ENCODE data around the gene LUM.
A peak's percentile ranks its signal among the peaks of the same experiment; 100 is the strongest.

Gene LUM

GRCh38 chr12:91108196-91108755 is 3.0 kb downstream of the LUM start:
- H3K4me3 ChIP-seq (ENCODE audit: low read length): no peak overlapping the region

GRCh38 chr12:91106283-91106682 is 5.0 kb downstream of the LUM start:
- Histone ChIP-seq H3K4me2 (ENCODE audit: low read length) (no peak overlapping the region), H3K4me1 (ENCODE audit: control insufficient read depth, insufficient read depth, low read length) (peaks cover 14% of the 10 kb centered on the region), H3K9ac (ENCODE audit: low read depth, low read length) (no peak overlapping the region), H3K4me3 (ENCODE audit: low read length) (no peak overlapping the region), H3K36me3 (ENCODE audit: insufficient read depth, low read length) (no peaks in the 10 kb centered on the region), H3K27me3 (ENCODE audit: control insufficient read depth, insufficient read depth, low read length) (no peaks in the 10 kb centered on the region), H3K9me3 (replicated peaks; ENCODE audit: low read length) (no peaks in the 10 kb centered on the region)

More at GRCh38 chr12:91108196-91108755, 3.0 kb downstream of the LUM start:
- Histone ChIP-seq H3K27me3 (ENCODE audit: control insufficient read depth, insufficient read depth, low read length) (no peaks in the 10 kb centered on the region), H3K4me2 (ENCODE audit: low read length) (no peak overlapping the region), H3K36me3 (ENCODE audit: insufficient read depth, low read length) (no peaks in the 10 kb centered on the region), H3K9ac (ENCODE audit: low read depth, low read length) (no peak overlapping the region), H3K9me3 (replicated peaks; ENCODE audit: low read length) (no peaks in the 10 kb centered on the region), H3K4me1 (ENCODE audit: control insufficient read depth, insufficient read depth, low read length) (peaks cover 19% of the 10 kb centered on the region)

GRCh38 chr12:91105807-91106206 is 5.5 kb downstream of the LUM start:
- no peaks in the 10 kb centered on the region for H3K9me3 ChIP-seq (replicated peaks; ENCODE audit: low read length)
- H3K9ac ChIP-seq (ENCODE audit: low read depth, low read length): no peak overlapping the region
- no peak overlapping the region for H3K4me3 ChIP-seq (ENCODE audit: low read length)
- H3K27me3 ChIP-seq (ENCODE audit: control insufficient read depth, insufficient read depth, low read length): no peaks in the 10 kb centered on the region
- no peak overlapping the region for H3K4me2 ChIP-seq (ENCODE audit: low read length)
- H3K4me1 ChIP-seq (ENCODE audit: control insufficient read depth, insufficient read depth, low read length): peaks cover 14% of the 10 kb centered on the region
- H3K36me3 ChIP-seq (ENCODE audit: insufficient read depth, low read length): no peaks in the 10 kb centered on the region

GRCh38 chr12:91104812-91105466 is 6.4 kb downstream of the LUM start:
- Histone ChIP-seq H3K36me3 (ENCODE audit: insufficient read depth, low read length) (no peaks in the 10 kb centered on the region), H3K9ac (ENCODE audit: low read depth, low read length) (no peak overlapping the region), H3K4me3 (ENCODE audit: low read length) (no peak overlapping the region), H3K9me3 (replicated peaks; ENCODE audit: low read length) (no peaks in the 10 kb centered on the region), H3K4me2 (ENCODE audit: low read length) (no peak overlapping the region), H3K4me1 (ENCODE audit: control insufficient read depth, insufficient read depth, low read length) (peaks cover 21% of the 10 kb centered on the region), H3K27me3 (ENCODE audit: control insufficient read depth, insufficient read depth, low read length) (no peaks in the 10 kb centered on the region)

GRCh38 chr12:91103624-91104023 is 7.7 kb downstream of the LUM start:
- no peaks in the 10 kb centered on the region for H3K27me3 ChIP-seq (ENCODE audit: control insufficient read depth, insufficient read depth, low read length)
- H3K4me1 ChIP-seq (ENCODE audit: control insufficient read depth, insufficient read depth, low read length): peaks cover 24% of the 10 kb centered on the region
- no peak overlapping the region for H3K9ac ChIP-seq (ENCODE audit: low read depth, low read length)
- no peaks in the 10 kb centered on the region for H3K36me3 ChIP-seq (ENCODE audit: insufficient read depth, low read length)
- H3K4me3 ChIP-seq (ENCODE audit: low read length): no peak overlapping the region
- H3K4me2 ChIP-seq (ENCODE audit: low read length): no peak overlapping the region
- no peaks in the 10 kb centered on the region for H3K9me3 ChIP-seq (replicated peaks; ENCODE audit: low read length)

- Histone ChIP-seq H3K4me1 (ENCODE audit: control insufficient read depth, insufficient read depth, low read length) (peaks cover 30% of the 10 kb centered on the region), H3K4me2 (ENCODE audit: low read length) (no peak overlapping the region)
Measured at GRCh38 chr12:91103101-91103500, 8.2 kb downstream of the LUM start.

GRCh38 chr12:91100906-91101305 is 10.4 kb downstream of the LUM start:
- Histone ChIP-seq H3K4me3 (ENCODE audit: low read length) (no peak overlapping the region), H3K4me2 (ENCODE audit: low read length) (peak overlapping the region; percentile 6), H3K9ac (ENCODE audit: low read depth, low read length) (peak overlapping the region; percentile 31), H3K27me3 (ENCODE audit: control insufficient read depth, insufficient read depth, low read length) (no peaks in the 10 kb centered on the region), H3K4me1 (ENCODE audit: control insufficient read depth, insufficient read depth, low read length) (peaks cover 31% of the 10 kb centered on the region), H3K36me3 (ENCODE audit: insufficient read depth, low read length) (no peaks in the 10 kb centered on the region), H3K9me3 (replicated peaks; ENCODE audit: low read length) (no peaks in the 10 kb centered on the region)

More at GRCh38 chr12:91103101-91103500, 8.2 kb downstream of the LUM start:
- no peaks in the 10 kb centered on the region for H3K27me3 ChIP-seq (ENCODE audit: control insufficient read depth, insufficient read depth, low read length)
- H3K36me3 ChIP-seq (ENCODE audit: insufficient read depth, low read length): no peaks in the 10 kb centered on the region
- no peak overlapping the region for H3K9ac ChIP-seq (ENCODE audit: low read depth, low read length)
- no peaks in the 10 kb centered on the region for H3K9me3 ChIP-seq (replicated peaks; ENCODE audit: low read length)
- no peak overlapping the region for H3K4me3 ChIP-seq (ENCODE audit: low read length)

- Histone ChIP-seq H3K4me2 (ENCODE audit: low read length) (no peak overlapping the region), H3K27me3 (ENCODE audit: control insufficient read depth, insufficient read depth, low read length) (no peaks in the 10 kb centered on the region), H3K36me3 (ENCODE audit: insufficient read depth, low read length) (no peaks in the 10 kb centered on the region), H3K9ac (ENCODE audit: low read depth, low read length) (no peak overlapping the region), H3K4me3 (ENCODE audit: low read length) (no peak overlapping the region), H3K9me3 (replicated peaks; ENCODE audit: low read length) (no peaks in the 10 kb centered on the region), H3K4me1 (ENCODE audit: control insufficient read depth, insufficient read depth, low read length) (peaks cover 31% of the 10 kb centered on the region)
Measured at GRCh38 chr12:91099836-91100235, 11.5 kb downstream of the LUM start.

- peak overlapping the region; percentile 40 for H3K4me2 ChIP-seq (ENCODE audit: low read length)
- H3K4me1 ChIP-seq (ENCODE audit: control insufficient read depth, insufficient read depth, low read length): peaks cover 31% of the 10 kb centered on the region
- no peaks in the 10 kb centered on the region for H3K36me3 ChIP-seq (ENCODE audit: insufficient read depth, low read length)
- H3K27me3 ChIP-seq (ENCODE audit: control insufficient read depth, insufficient read depth, low read length): no peaks in the 10 kb centered on the region
- no peaks in the 10 kb centered on the region for H3K9me3 ChIP-seq (replicated peaks; ENCODE audit: low read length)
- H3K9ac ChIP-seq (ENCODE audit: low read depth, low read length): peak overlapping the region; percentile 54
- no peak overlapping the region for H3K4me3 ChIP-seq (ENCODE audit: low read length)
Measured at GRCh38 chr12:91099341-91099740, 12.0 kb downstream of the LUM start.

GRCh38 chr12:91098941-91099340 is 12.4 kb downstream of the LUM start:
- Histone ChIP-seq H3K9ac (ENCODE audit: low read depth, low read length) (peak overlapping the region; percentile 54), H3K9me3 (replicated peaks; ENCODE audit: low read length) (no peaks in the 10 kb centered on the region), H3K4me3 (ENCODE audit: low read length) (no peak overlapping the region), H3K4me1 (ENCODE audit: control insufficient read depth, insufficient read depth, low read length) (peaks cover 31% of the 10 kb centered on the region), H3K36me3 (ENCODE audit: insufficient read depth, low read length) (no peaks in the 10 kb centered on the region), H3K4me2 (ENCODE audit: low read length) (peak overlapping the region; percentile 40), H3K27me3 (ENCODE audit: control insufficient read depth, insufficient read depth, low read length) (no peaks in the 10 kb centered on the region)

GRCh38 chr12:91098461-91098860 is 12.8 kb downstream of the LUM start:
- H3K4me3 ChIP-seq (ENCODE audit: low read length): no peak overlapping the region
- H3K36me3 ChIP-seq (ENCODE audit: insufficient read depth, low read length): no peaks in the 10 kb centered on the region
- peak overlapping the region; percentile 35 for H3K4me2 ChIP-seq (ENCODE audit: low read length)
- no peaks in the 10 kb centered on the region for H3K9me3 ChIP-seq (replicated peaks; ENCODE audit: low read length)
- H3K27me3 ChIP-seq (ENCODE audit: control insufficient read depth, insufficient read depth, low read length): no peaks in the 10 kb centered on the region
- H3K4me1 ChIP-seq (ENCODE audit: control insufficient read depth, insufficient read depth, low read length): peaks cover 31% of the 10 kb centered on the region
- H3K9ac ChIP-seq (ENCODE audit: low read depth, low read length): peak overlapping the region; percentile 46

GRCh38 chr12:91094957-91095356 is 16.3 kb downstream of the LUM start:
- Histone ChIP-seq H3K4me2 (ENCODE audit: low read length) (no peak overlapping the region), H3K9me3 (replicated peaks; ENCODE audit: low read length) (no peaks in the 10 kb centered on the region), H3K4me3 (ENCODE audit: low read length) (no peak overlapping the region), H3K4me1 (ENCODE audit: control insufficient read depth, insufficient read depth, low read length) (peaks cover 19% of the 10 kb centered on the region), H3K36me3 (ENCODE audit: insufficient read depth, low read length) (no peaks in the 10 kb centered on the region), H3K27me3 (ENCODE audit: control insufficient read depth, insufficient read depth, low read length) (no peaks in the 10 kb centered on the region), H3K9ac (ENCODE audit: low read depth, low read length) (no peak overlapping the region)

All from skeletal muscle satellite cell (primary cell).